ENCODE data around the gene IRX2.

Gene IRX2

DNA sequence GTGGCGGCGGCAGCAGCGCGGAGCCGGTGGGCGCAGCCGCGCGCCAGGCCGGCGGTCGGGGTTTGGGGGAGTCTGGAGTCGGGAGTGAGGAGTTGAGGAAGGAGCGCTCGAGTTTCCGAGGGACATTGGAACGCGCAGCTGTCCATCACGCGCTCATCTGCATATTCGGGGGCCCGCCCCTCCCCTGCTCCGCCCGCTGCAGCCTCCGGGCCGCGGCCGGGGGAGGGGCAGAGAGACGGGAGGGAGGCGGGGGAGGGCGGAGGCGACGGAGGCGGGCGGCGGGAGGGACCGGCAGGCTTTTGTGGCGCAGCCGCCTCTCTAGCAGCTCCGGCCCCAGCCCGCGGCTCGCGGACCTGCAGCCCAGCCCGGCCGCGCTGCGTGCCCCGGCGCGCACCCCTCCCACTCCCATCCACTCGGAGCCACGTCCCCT is at the start of gene IRX2:
Gene IRX2, minus strand, starts transcription at position 86 of the 430 bp plus-strand sequence. CDS start 264 bp downstream, outside the sequence.
- H3K36me3 Mint-ChIP-seq (ENCODE audit: low read depth) = peaks cover 7% of the 10 kb centered on the region
- no peaks in the 10 kb centered on the region for H3K9me3 Mint-ChIP-seq
- no peak within 1 kb of the TSS for H3K27ac Mint-ChIP-seq
- H3K27me3 Mint-ChIP-seq = peaks cover 57% of the 10 kb centered on the region
- H3K4me1 Mint-ChIP-seq (ENCODE audit: low read depth) = peaks cover 19% of the 10 kb centered on the region
- H3K4me3 Mint-ChIP-seq = no peak within 1 kb of the TSS

DNA sequence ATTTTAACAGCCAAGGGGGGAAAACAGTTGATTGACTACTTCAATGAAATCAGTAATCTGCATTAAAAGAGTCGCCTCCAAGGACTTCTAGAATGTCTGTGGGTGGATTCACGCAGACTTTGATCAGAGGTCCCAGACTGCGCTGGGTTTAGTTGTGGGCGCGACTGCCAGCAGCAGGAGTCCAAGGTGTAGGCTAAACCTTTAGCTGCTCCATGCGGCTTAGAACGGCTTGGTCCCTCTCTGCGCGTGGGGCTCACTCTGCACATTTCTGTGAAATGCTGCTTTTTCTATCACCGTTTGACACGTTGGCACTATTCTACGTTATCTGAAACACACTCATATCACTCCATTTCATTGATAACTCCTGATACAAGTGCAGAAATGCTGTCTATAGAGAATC is 48.6 kb upstream of the IRX2 start:
- Mint-ChIP-seq H3K27ac (no peak overlapping the region), H3K4me3 (no peak overlapping the region), H3K4me1 (ENCODE audit: low read depth) (no peaks in the 10 kb centered on the region), H3K36me3 (ENCODE audit: low read depth) (no peaks in the 10 kb centered on the region), H3K27me3 (peaks cover 3% of the 10 kb centered on the region), H3K9me3 (peaks cover 11% of the 10 kb centered on the region)

DNA sequence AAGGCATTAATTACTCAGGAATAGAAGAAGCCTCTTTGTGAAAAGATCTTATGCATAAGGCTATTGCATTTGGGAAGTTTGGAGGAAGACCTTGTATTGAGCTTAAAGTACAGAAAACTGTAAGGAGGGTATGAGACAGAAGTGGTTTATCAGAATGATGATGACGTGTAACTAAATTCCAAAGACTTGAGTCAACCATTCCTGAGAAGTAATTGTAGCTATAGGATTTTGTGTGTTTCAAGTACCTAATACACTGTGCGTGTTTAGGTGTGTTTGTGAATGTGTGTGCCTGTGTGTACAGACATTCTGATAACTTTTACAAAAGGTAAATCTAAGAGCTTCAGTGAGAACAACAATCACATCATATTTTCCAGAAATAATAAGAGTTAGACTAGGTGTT is 46.5 kb upstream of the IRX2 start:
- Mint-ChIP-seq H3K27me3 (peaks cover 3% of the 10 kb centered on the region), H3K27ac (no peak overlapping the region), H3K9me3 (peaks cover 21% of the 10 kb centered on the region), H3K4me3 (no peak overlapping the region), H3K36me3 (ENCODE audit: low read depth) (no peaks in the 10 kb centered on the region), H3K4me1 (ENCODE audit: low read depth) (no peaks in the 10 kb centered on the region)

DNA sequence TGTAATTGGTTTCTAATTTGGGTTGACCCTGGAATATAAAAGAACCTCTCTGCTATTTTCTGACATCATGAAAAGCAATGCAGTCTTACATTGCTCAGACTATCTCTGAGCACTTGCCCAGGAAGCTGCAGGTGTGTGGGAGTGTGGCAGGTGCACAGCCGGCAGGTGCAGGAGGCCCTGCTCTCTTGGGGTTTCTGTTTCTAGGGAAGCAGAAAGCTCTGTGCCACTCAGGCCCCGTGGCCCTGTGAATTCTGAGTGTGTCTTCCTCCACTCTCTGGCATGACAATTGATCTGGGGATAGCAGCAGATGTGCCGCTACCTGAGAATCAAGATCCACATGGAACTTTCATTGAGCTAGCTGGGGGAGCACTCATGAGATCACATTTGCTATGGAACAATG is 45.7 kb upstream of the IRX2 start:
- H3K4me1 Mint-ChIP-seq (ENCODE audit: low read depth) = no peaks in the 10 kb centered on the region
- peaks cover 15% of the 10 kb centered on the region for H3K9me3 Mint-ChIP-seq
- no peaks in the 10 kb centered on the region for H3K36me3 Mint-ChIP-seq (ENCODE audit: low read depth)
- no peak overlapping the region for H3K4me3 Mint-ChIP-seq
- peaks cover 3% of the 10 kb centered on the region for H3K27me3 Mint-ChIP-seq
- no peak overlapping the region for H3K27ac Mint-ChIP-seq

DNA sequence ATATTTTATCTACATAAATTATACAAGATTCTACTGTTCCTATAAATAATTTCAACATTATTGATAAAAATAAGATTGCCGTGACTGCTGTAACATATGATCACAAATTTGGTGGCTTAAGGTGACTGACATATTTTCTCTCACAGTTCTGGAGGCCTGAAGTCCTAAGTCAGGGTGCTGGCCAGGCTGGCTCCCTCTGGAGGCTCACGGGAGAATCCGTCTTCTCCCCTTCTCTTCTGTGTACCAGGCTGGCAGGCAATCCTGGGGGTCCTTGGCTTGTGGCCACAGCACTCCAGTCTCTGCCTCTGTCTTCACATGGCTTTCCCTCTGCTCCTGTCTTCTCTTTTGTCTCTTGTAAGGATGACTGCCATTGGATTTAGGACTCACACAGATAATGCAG is 31.7 kb upstream of the IRX2 start:
- Mint-ChIP-seq H3K4me1 (ENCODE audit: low read depth) (no peaks in the 10 kb centered on the region), H3K27ac (no peak overlapping the region), H3K27me3 (peaks cover 4% of the 10 kb centered on the region), H3K9me3 (peaks cover 9% of the 10 kb centered on the region), H3K4me3 (no peak overlapping the region), H3K36me3 (ENCODE audit: low read depth) (no peaks in the 10 kb centered on the region)

DNA sequence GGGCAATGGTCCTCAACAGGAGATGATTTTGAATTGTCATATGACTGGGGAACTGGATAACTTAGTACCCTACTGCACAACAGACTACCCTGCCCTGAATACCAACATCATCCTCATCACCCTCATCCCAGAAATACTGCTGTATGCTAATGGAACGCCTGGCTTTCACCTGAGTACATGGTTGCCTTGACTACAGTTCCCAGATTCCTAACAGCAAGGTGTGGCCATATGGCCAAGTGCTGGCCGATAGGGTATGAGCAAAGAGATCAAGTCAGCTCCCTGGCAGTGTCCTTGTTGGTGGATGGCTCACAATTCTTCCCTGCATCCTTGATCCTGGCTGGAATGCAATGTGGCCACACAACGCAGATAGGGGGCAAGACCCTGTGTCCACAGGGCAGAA is 31.2 kb upstream of the IRX2 start:
- H3K27me3 Mint-ChIP-seq = no peaks in the 10 kb centered on the region
- H3K4me1 Mint-ChIP-seq (ENCODE audit: low read depth) = no peaks in the 10 kb centered on the region
- H3K4me3 Mint-ChIP-seq = no peak overlapping the region
- H3K36me3 Mint-ChIP-seq (ENCODE audit: low read depth) = no peaks in the 10 kb centered on the region
- H3K9me3 Mint-ChIP-seq = peaks cover 9% of the 10 kb centered on the region
- no peak overlapping the region for H3K27ac Mint-ChIP-seq

DNA sequence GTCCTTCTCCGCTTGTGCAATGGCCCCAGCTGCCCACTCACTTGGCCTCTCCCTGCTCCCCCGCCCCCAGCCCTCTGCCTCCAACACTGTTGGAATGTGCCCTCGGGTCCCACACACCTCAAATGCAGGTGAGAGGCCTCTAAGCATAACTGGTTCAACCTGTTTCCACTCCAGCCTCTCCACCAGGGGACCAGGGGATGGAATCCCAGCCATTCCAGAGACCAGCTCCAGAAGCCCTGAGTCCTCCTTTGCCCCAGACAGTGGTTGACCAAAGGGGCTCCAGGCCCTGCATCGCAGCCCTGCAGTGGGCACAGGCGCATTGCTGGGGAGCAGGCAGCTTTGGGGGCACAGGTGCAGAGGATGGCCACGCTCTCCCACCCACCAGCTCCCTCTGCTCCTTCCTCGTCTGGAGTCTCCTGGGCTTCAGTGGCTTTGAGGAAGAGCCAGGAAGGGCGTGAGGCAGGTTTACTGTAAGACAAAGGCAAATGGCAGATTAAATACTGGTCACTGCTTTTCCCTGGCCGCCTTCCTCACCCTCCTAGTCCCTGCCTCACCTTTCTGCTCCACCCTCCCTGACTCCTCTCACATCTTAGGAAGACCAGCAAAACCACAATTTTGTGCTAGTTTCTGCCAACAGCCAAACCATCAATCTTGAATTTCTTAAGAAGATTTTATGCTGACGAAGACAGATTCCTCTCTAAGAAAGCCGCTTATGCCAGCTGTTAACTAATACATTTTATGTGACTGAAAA is 29.1 kb upstream of the IRX2 start:
- Mint-ChIP-seq H3K9me3 (no peaks in the 10 kb centered on the region), H3K4me1 (ENCODE audit: low read depth) (no peaks in the 10 kb centered on the region), H3K36me3 (ENCODE audit: low read depth) (no peaks in the 10 kb centered on the region), H3K27ac (no peak overlapping the region), H3K27me3 (no peaks in the 10 kb centered on the region), H3K4me3 (no peak overlapping the region)

DNA sequence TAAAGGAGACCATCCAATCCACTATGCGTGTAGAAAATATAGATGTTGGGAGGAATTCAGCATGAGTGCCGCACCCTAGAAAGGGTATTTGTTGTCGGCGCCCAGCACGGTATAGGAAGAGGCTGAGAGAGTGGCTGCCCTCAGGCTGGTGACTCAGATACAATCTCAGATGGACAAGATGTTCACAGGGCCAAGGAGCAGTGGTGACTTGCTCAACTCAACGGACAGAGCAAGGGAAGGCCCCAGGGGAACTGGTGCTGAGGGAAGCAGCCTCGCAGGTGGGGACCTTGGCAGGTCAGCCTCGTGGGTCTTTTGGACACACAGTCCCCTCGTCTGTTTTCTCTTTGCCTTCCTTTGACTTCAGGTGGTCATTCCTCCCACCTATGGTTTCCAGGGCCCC is 28.0 kb upstream of the IRX2 start:
- H3K36me3 Mint-ChIP-seq (ENCODE audit: low read depth) = no peaks in the 10 kb centered on the region
- H3K27ac Mint-ChIP-seq = no peak overlapping the region
- no peak overlapping the region for H3K4me3 Mint-ChIP-seq
- H3K9me3 Mint-ChIP-seq = no peaks in the 10 kb centered on the region
- no peaks in the 10 kb centered on the region for H3K27me3 Mint-ChIP-seq
- no peaks in the 10 kb centered on the region for H3K4me1 Mint-ChIP-seq (ENCODE audit: low read depth)

DNA sequence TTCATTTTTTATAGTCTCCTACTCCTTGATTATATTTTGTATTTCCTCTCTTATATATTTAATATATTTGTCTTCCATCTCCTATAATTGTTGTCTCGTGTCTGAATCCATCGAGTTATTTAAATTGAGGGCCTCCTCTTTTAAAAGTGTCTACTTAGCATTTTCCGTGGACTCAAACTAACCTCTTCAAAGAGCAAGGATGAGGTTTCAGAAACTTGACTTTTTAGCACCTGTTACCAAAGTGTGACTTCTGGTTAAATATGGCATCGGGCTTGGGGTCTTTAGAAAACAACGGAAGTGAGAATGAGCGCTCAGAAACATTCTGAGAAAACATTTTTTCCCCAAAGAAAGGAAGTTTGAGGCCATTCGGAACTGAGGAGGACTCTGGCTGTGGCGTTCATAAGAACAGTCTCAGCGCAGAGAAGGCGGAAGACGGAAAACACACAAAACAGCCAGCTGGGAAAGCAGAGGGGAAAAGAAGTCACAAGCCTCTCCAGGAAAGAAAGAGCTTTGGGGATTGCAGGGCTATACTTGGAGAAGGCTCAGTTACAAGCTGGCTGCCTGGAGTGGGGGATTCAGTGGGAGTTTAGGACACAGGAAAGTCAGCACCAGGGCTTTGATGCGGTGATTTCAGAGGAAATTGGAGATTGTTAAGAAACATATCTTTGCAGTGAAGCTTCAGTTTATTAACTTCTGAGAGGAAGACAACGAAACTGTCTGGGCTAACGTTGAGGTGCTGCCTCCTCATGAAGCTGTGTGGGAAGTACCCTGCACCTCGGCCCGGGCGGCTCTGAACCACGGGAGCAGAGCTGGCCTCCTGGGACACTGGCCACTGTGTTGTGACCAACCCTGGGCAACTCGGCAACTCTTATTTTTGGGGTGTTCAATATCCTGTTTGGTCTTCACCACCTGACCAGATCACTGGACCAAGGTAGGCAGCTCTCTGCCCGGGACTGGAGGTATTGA is 25.1 kb upstream of the IRX2 start:
- Mint-ChIP-seq H3K27ac (no peak overlapping the region), H3K27me3 (no peaks in the 10 kb centered on the region), H3K9me3 (no peaks in the 10 kb centered on the region), H3K36me3 (ENCODE audit: low read depth) (no peaks in the 10 kb centered on the region), H3K4me1 (ENCODE audit: low read depth) (no peaks in the 10 kb centered on the region), H3K4me3 (no peak overlapping the region)

DNA sequence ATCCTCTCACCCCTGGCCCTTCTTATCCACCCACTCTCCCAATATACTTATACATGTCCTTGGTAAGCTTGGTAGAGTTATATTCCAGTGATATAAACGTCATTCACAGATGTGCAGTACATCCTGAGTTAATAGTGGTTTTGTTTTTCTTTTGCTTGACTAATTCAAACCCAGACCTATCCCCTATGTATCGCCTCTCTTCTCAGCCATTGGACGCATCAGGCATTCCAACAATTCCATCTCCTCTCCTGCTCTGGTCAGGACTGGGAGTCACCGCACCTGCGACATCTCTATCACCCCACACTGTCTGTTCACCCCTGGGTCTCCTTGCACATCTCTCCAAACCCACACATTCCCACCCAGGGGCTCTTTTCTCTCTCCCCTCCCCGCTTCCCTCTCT is 21.9 kb upstream of the IRX2 start:
- Mint-ChIP-seq H3K36me3 (ENCODE audit: low read depth) (no peaks in the 10 kb centered on the region), H3K9me3 (no peaks in the 10 kb centered on the region), H3K4me3 (no peak overlapping the region), H3K27me3 (peaks cover 5% of the 10 kb centered on the region), H3K4me1 (ENCODE audit: low read depth) (no peaks in the 10 kb centered on the region), H3K27ac (no peak overlapping the region)

DNA sequence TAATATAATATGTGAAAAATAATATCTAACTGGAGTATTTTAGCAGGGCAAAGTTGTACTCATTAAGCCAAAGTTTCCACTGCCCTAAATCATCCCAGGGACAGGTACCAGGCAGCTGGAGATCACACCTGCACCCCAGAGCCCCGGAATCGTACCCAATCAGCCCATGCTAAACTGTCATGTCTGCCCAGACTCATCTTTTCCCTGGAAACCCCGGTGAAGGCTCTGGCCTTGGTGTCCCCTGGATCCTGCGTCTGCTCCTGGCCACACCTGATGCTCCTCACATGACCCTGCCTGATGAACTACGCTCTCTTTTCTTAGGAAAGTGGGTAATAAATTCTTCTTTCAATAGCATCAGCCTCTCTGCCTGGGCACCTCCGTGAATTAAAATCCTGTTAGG is 15.6 kb upstream of the IRX2 start:
- H3K4me1 Mint-ChIP-seq (ENCODE audit: low read depth) = no peaks in the 10 kb centered on the region
- no peaks in the 10 kb centered on the region for H3K36me3 Mint-ChIP-seq (ENCODE audit: low read depth)
- no peak overlapping the region for H3K4me3 Mint-ChIP-seq
- peaks cover 12% of the 10 kb centered on the region for H3K27me3 Mint-ChIP-seq
- H3K27ac Mint-ChIP-seq = no peak overlapping the region
- no peaks in the 10 kb centered on the region for H3K9me3 Mint-ChIP-seq

DNA sequence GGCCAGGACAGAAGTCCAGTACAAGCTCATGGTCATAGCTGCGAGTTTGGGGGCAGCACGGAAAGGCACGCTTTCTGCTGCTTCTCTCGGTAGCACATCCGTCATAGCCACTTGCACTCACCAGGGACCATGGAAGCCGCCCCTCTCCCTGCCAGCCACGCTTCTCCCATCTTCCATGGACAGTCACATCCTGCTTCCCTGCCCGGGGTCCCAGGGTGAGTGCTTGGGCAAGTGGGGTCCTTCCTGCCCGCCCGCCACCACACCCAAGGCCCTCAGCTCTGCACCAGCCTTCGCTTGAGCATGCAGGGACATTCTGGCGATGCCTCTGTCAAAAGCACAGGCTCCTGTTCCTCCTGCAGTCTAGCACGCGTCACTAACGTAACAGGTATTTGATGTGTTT is 13.1 kb upstream of the IRX2 start:
- H3K27ac Mint-ChIP-seq = no peak overlapping the region
- H3K36me3 Mint-ChIP-seq (ENCODE audit: low read depth) = no peaks in the 10 kb centered on the region
- no peaks in the 10 kb centered on the region for H3K4me1 Mint-ChIP-seq (ENCODE audit: low read depth)
- H3K4me3 Mint-ChIP-seq = no peak overlapping the region
- H3K27me3 Mint-ChIP-seq = peaks cover 25% of the 10 kb centered on the region
- H3K9me3 Mint-ChIP-seq = no peaks in the 10 kb centered on the region

DNA sequence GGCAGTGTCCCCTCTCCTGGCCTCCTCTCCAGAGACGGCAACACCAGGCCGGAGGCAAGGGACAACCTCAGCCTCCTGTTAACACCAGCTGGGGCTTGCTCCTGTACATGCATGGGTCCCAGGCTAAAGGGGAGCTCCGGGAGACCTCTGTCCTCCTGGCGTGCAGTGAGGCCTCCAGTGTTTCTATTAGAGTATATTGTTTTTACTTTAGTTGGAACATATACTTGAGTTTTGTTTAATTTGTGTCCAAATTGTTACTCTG is 12.0 kb upstream of the IRX2 start:
- Mint-ChIP-seq H3K36me3 (ENCODE audit: low read depth) (no peaks in the 10 kb centered on the region), H3K27me3 (peaks cover 26% of the 10 kb centered on the region), H3K4me3 (no peak overlapping the region), H3K9me3 (no peaks in the 10 kb centered on the region), H3K27ac (no peak overlapping the region), H3K4me1 (ENCODE audit: low read depth) (no peaks in the 10 kb centered on the region)

DNA sequence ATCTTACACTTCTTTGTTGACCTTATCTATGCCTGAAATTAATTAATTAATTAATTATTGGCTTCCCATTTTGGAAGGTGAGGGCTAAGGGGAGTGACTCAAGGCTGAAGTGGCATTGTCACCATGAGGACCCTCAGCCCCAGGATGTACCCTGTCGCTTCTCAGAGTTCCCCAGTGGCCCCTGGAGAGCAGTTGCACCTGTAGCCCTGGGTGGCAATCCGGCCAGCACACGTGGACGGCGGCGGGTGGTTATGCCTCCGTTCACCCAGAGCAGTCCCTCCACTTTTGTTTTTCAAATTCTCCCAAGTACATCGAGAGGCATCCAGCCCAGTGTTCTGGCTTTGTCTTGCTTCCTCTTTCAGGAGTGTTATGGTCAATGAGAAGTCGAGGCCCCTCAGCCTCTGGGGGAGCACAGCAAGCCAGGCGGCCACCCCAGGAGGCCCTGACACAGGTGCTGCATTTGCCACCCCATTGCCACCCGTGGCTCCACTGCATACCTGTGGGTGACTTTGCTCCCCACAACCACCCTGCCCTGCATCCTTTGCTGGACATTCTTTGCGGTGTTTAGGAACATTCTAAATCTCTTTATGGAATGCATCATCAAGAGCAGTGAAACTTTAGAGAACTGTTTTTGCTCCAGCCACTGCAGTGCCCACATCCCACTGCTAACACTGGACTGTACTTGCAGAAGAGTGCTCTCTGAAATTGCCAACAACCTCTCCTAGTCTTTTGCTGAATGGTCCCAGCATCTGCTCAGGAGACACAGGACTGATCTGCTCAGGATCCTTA is 11.5 kb upstream of the IRX2 start:
- no peaks in the 10 kb centered on the region for H3K36me3 Mint-ChIP-seq (ENCODE audit: low read depth)
- peaks cover 26% of the 10 kb centered on the region for H3K27me3 Mint-ChIP-seq
- H3K27ac Mint-ChIP-seq = no peak overlapping the region
- H3K4me1 Mint-ChIP-seq (ENCODE audit: low read depth) = no peaks in the 10 kb centered on the region
- no peaks in the 10 kb centered on the region for H3K9me3 Mint-ChIP-seq
- H3K4me3 Mint-ChIP-seq = no peak overlapping the region

DNA sequence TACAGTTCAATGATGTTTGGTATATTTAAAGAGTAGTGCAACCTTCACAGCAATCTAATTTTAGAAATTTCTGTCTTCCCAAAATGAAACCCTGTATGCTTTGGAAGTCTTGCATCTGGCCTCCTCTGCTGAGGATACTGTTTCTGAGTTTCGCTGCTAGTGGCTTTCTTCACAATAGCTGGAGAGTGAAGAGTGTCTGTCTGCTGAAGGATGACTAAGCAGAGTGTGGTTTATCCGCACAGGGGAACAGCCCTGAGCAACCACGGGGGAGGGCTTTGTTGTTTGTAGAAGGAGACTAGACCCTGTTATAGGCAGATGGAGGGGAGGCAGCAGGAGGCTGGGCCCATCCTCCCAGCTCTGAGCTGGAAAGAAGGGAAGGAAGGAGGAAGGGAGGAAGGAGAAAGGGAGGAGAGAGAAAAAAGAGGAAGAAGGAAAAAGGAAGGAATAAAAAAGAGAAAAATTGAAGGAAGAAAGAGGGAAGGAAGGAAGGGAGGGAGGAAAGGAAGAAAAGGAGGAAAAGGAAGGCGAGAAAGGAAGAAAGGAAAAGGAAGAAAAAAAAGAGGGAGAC is 10.5 kb upstream of the IRX2 start:
- Mint-ChIP-seq H3K4me3 (no peak overlapping the region), H3K27me3 (peaks cover 34% of the 10 kb centered on the region), H3K4me1 (ENCODE audit: low read depth) (no peaks in the 10 kb centered on the region), H3K36me3 (ENCODE audit: low read depth) (no peaks in the 10 kb centered on the region), H3K27ac (no peak overlapping the region), H3K9me3 (no peaks in the 10 kb centered on the region)

Measured in stimulated activated naive CD8-positive, alpha-beta T cell treated with anti-CD3 and anti-CD28 coated beads, Interleukin-15, Interleukin-2, amounts not matched to agents 100 ng/mL and 50 ng/mL, for 24 hours (primary cell).